GM12872 (cell line): ENCODE results near the gene PHF13.

ENCODE experiments used
- TF ChIP-seq, protein P1 (sequence below): IDR thresholded peaks from 3 replicates; pipeline ENCODE4 v1.5.1; 2011; ENCODE audit warnings: low read depth, mild to moderate bottlenecking, low read length, moderate library complexity; ENCODE audit not compliant: insufficient read depth

Gene PHF13

DNA sequence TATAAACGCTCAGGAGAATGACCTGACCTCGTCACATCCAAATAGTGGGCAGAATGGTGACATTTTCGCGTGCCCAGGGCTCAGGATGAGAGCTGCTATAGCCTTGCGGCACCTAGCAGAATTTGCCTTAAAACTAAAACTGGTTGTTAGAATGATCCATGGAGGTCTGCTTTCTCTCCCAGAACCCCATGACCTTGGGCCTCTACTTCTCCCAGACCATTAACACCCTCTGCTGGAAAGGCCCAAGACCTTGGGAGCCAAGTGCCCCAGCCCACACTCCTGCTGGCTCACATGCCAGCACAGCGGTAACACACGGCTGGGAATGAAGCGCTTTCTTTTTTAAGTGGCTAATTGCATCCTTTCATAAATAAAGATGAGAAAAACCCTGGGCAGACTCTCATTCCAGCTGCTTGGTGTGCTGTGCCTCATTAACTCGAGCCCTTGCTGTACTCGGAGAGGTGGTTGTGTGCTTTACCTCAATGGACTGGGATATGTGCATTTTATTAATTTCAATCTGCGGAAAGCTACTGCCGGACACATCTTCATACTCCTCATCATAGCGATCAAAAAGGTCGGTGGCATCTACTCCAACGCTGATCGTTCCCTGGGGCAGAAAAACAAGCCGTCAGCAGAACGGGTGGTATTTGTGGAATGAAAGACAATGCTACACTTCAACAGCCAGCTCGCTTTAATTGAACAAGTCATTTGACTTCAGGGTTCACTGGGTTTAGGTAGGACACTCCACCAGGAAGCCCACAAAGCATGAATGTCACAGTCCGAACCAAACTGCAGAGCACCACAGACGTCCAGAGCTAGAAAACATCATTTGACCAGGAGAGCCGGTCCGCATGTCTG, 40.1 kb downstream of the PHF13 start:
- TF ChIP-seq, protein P1, sequence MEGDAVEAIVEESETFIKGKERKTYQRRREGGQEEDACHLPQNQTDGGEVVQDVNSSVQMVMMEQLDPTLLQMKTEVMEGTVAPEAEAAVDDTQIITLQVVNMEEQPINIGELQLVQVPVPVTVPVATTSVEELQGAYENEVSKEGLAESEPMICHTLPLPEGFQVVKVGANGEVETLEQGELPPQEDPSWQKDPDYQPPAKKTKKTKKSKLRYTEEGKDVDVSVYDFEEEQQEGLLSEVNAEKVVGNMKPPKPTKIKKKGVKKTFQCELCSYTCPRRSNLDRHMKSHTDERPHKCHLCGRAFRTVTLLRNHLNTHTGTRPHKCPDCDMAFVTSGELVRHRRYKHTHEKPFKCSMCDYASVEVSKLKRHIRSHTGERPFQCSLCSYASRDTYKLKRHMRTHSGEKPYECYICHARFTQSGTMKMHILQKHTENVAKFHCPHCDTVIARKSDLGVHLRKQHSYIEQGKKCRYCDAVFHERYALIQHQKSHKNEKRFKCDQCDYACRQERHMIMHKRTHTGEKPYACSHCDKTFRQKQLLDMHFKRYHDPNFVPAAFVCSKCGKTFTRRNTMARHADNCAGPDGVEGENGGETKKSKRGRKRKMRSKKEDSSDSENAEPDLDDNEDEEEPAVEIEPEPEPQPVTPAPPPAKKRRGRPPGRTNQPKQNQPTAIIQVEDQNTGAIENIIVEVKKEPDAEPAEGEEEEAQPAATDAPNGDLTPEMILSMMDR: no peak

DNA sequence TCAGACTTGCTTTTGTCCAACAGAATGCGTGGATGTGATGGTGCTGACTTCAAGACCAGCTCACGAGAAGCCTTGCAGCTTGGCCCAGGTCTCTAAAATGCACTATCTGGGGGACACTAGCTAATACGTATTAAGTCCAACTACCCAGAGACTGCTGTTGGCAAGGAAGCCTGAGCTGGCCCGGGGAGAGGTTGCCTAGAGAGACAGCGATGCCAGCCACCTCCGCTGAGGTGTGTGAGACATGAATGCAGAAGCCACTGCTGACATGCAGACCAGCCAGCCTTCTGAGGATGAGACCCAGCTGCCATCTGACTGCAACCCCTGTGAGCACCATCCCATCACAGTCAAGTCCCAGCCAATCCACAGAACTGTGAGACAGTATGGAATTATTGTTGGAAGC, 43.6 kb downstream of the PHF13 start:
- TF ChIP-seq, protein P1: no peak

DNA sequence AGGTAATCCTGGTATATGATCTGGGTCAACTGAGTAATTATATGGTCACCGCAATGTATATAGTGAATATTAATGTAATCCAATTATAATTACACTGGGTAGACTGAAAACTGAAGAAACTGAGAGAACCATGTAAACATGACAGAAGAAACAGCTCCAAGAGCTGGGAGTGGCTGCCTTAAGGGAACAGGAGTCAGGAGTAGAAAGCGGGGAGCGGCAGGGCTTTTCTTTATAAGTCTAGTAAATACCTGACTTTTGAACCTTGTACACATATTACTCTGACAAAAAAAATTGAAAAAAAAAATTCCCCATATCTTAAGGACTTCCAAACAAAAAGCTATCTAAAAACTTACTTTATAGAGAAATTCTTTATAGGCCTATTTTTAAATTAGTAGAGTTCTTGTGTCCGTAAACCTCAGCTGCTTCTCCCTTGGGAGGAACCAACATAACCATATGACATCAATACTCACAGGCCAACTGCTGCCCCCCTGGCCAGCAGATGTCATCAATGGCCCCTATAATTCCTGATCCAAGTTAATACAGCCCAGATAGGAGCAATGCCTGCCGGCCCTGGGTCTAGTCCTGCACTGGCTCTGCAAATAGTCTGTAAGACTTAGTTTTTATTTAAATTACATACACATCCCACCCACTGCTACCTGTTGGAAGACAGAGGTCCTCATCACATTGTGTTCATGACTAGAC, 45.0 kb downstream of the PHF13 start:
- TF ChIP-seq, protein P1: no peak

DNA sequence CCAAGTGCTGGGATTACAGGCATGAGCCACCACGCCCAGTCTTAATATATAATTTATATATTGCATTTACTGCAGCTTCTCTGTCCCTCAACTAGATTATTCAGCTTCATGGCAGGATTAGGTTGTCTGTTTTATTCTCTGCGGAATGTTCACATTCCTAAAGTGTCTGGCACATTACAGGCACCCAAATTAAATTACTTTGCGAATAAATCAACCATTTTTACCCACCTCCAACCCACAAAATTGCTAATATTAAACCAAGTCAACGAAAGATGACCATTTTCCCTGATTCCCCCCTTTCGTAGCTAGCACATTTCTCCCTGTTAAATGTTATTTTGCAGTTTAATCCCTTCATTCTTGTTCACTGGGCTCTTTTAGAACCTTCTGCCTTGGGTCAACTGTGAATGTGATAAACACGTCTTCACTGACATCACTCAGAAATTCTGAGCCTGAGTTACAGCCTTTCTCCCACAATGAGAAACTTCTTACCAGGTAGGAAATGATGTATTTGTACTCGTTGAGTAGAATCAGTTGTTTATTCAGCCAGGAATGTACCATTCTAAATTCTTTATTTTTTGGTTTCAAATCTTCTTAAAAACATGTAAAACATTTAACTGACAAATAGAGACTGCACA, 47.0 kb downstream of the PHF13 start:
- TF ChIP-seq, protein P1: no peak

DNA sequence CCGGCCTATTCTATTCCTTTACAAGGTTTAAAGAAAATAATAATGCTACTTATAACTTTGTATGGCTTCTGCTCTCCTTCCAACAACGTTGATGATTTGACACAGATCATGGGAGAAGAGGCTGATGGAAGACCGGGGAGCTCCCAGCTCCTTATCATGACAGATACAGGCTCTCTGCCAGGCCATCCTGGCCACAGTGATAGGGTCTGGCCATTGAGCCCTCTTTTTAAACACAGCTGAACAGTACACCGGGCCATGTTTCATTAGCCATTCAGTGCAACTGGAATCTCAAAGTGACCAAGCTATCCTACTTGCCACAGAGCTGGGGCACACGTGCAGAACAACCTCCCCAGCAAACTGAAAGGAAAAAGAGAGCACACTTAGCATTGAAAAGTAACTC, 53.2 kb downstream of the PHF13 start:
- TF ChIP-seq, protein P1: no peak

DNA sequence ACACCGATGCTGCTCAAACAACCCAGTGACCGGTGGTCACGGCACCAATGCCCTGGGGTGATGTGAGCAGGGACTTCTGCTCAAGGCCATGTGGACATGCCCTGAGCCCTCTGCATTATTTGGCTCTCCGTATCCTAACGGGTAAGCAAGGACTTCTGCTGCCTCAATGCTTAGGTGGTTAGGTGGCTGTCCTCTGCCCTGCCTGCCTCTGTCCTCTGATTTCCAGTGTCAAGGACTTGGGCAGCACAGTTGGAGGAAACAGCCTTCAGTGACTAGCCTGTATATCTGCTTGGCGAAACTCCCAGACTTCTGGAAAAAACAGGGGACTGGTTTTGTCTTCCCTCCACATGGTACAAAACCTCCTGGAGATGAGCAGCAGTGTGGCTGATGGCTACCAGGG, 53.6 kb downstream of the PHF13 start:
- TF ChIP-seq, protein P1: no peak

DNA sequence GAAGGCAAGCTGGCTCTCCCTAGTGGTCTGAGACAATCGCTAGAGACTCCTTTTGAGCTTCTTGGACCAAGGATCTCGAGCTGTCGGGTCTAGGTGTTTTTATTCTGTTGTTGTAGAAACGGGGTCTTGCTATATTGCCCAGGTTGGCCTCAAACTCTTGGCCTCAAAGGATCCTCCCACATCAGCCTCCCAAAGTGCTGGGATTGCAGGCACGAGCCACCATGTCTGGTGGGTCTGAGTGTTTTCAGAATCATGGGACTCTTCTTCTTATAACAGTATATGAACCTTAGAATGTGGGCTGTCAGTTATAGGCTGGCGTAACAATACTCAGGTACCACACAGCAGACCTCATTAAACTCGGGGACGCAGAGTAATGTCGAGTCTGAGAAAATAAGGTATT, 55.0 kb downstream of the PHF13 start:
- TF ChIP-seq, protein P1: no peak
